H9 (cell line): Measurements from ENCODE around the gene PRKCA. TPM values are rescaled to one million over a fixed set of nuclear protein-coding genes. Genes with fewer than 3 reads are reported as not detected.

Source experiments
- DNase-seq: peaks from one replicate; pipeline ENCODE4 v3.0.0-alpha.2; 2017
- H2AFZ ChIP-seq: one replicate; pipeline ENCODE4 v1.6.1; 2013; ENCODE audit warnings: mild to moderate bottlenecking, low read length, control low read depth, moderate library complexity
- H2AK5ac ChIP-seq: 2 replicates; pipeline ENCODE4 v1.6.1; 2013; ENCODE audit warnings: low read length, control low read depth, mixed read lengths; ENCODE audit not compliant: insufficient read length
- H2BK120ac ChIP-seq: one replicate; pipeline ENCODE4 v1.6.1; 2013; ENCODE audit warnings: low read depth, mild to moderate bottlenecking, low read length, control low read depth, inconsistent platforms; ENCODE audit not compliant: poor library complexity, severe bottlenecking
- H2BK12ac ChIP-seq: 2 replicates; pipeline ENCODE4 v1.6.1; 2013; ENCODE audit warnings: low read length, control low read depth, mixed read lengths, low read depth; ENCODE audit not compliant: insufficient read length
- H2BK15ac ChIP-seq: 2 replicates; pipeline ENCODE4 v1.6.1; 2013; ENCODE audit warnings: low read depth, low read length, control low read depth
- H2BK20ac ChIP-seq: one replicate; pipeline ENCODE4 v1.6.1; 2013; ENCODE audit warnings: low read depth, mild to moderate bottlenecking, low read length, control low read depth, inconsistent platforms; ENCODE audit not compliant: poor library complexity, severe bottlenecking
- H2BK5ac ChIP-seq: 2 replicates; pipeline ENCODE4 v1.6.1; 2013; ENCODE audit warnings: low read length, control low read depth, mixed read lengths; ENCODE audit not compliant: insufficient read length
- H3K14ac ChIP-seq: 2 replicates; pipeline ENCODE4 v1.6.1; 2013; ENCODE audit warnings: low read length, control low read depth; ENCODE audit not compliant: insufficient read depth
- H3K18ac ChIP-seq: 2 replicates; pipeline ENCODE4 v1.6.1; 2013; ENCODE audit warnings: low read depth, mild to moderate bottlenecking, mixed read lengths, low read length, control low read depth; ENCODE audit not compliant: insufficient read length
- H3K23ac ChIP-seq: 2 replicates; pipeline ENCODE4 v1.6.1; 2013; ENCODE audit warnings: low read length, control low read depth, mixed read lengths, low read depth; ENCODE audit not compliant: insufficient read length
- H3K23me2 ChIP-seq: 2 replicates; pipeline ENCODE4 v1.6.1; 2013; ENCODE audit warnings: low read depth, mild to moderate bottlenecking, mixed read lengths, low read length, control low read depth; ENCODE audit not compliant: insufficient read length, poor library complexity, severe bottlenecking
- H3K27ac ChIP-seq: 2 replicates; pipeline ENCODE4 v1.5.1; 2013; ENCODE audit warnings: low read length, control low read depth, mixed read lengths, low read depth; ENCODE audit not compliant: insufficient read length
- H3K27me3 ChIP-seq: 2 replicates; pipeline ENCODE4 v1.6.1; 2013; ENCODE audit warnings: low read length, control low read depth, inconsistent platforms; ENCODE audit not compliant: insufficient read depth
- H3K4ac ChIP-seq: 2 replicates; pipeline ENCODE4 v1.6.1; 2013; ENCODE audit warnings: low read depth, mild to moderate bottlenecking, control low read depth, inconsistent platforms, low read length, moderate library complexity
- H3K4me1 ChIP-seq: 2 replicates; pipeline ENCODE4 v1.6.1; 2013; ENCODE audit warnings: low read length, control low read depth, inconsistent platforms; ENCODE audit not compliant: insufficient read depth
- H3K4me2 ChIP-seq: 2 replicates; pipeline ENCODE4 v1.6.1; 2013; ENCODE audit warnings: low read length, control low read depth, mixed read lengths; ENCODE audit not compliant: insufficient read length, insufficient read depth
- H3K56ac ChIP-seq: 2 replicates; pipeline ENCODE4 v1.6.1; 2013; ENCODE audit warnings: low read depth, mild to moderate bottlenecking, mixed read lengths, low read length, control low read depth; ENCODE audit not compliant: insufficient read length
- H3K79me1 ChIP-seq: 2 replicates; pipeline ENCODE4 v1.6.1; 2013; ENCODE audit warnings: low read depth, mild to moderate bottlenecking, moderate library complexity, low read length, control low read depth, inconsistent platforms; ENCODE audit not compliant: insufficient read depth, poor library complexity, severe bottlenecking
- H3K79me2 ChIP-seq: 2 replicates; pipeline ENCODE4 v1.6.1; 2013; ENCODE audit warnings: low read length, control low read depth, inconsistent platforms; ENCODE audit not compliant: insufficient read depth
- H3K9ac ChIP-seq: 2 replicates; pipeline ENCODE4 v1.6.1; 2013; ENCODE audit warnings: low read length, control low read depth, mixed read lengths; ENCODE audit not compliant: insufficient read length; ENCODE audit errors: extremely low read depth
- H3K9me3 ChIP-seq: one replicate; pipeline ENCODE4 v1.6.1; 2013; ENCODE audit warnings: low read depth, low read length, inconsistent platforms; ENCODE audit not compliant: control insufficient read depth
- H3T11ph ChIP-seq: one replicate; pipeline ENCODE4 v1.6.1; 2013; ENCODE audit warnings: mild to moderate bottlenecking, low read length, control low read depth, inconsistent platforms
- H4K20me1 ChIP-seq: one replicate; pipeline ENCODE4 v1.6.1; 2013; ENCODE audit not compliant: control insufficient read depth, insufficient read length, insufficient read depth
- H4K5ac ChIP-seq: 2 replicates; pipeline ENCODE4 v1.6.1; 2013; ENCODE audit warnings: low read depth, mild to moderate bottlenecking, mixed read lengths, low read length, control low read depth; ENCODE audit not compliant: insufficient read length
- H4K8ac ChIP-seq: replicated peaks from 2 replicates; pipeline ENCODE4 v1.6.1; 2013; ENCODE audit warnings: low read length, control low read depth, mixed read lengths, low read depth; ENCODE audit not compliant: insufficient read length
- H4K91ac ChIP-seq: 2 replicates; pipeline ENCODE4 v1.6.1; 2013; ENCODE audit warnings: low read depth, mild to moderate bottlenecking, moderate library complexity, mixed read lengths, low read length, control low read depth; ENCODE audit not compliant: insufficient read length
- H3K27ac Mint-ChIP-seq, 3 experiments: 2 replicates in 2 of 3; 3 replicates in 1 of 3; pipeline ENCODE4 v1.8.0; 2020 to 2021; ENCODE audit warnings: mixed read lengths in 3 of 3, mild to moderate bottlenecking in 1 of 3, moderate library complexity in 1 of 3
- H3K27me3 Mint-ChIP-seq: 2 replicates; pipeline ENCODE4 v1.8.0; 2021; ENCODE audit warnings: low read depth, mild to moderate bottlenecking, moderate library complexity, mixed read lengths
- H3K36me3 Mint-ChIP-seq, 3 experiments: 2 replicates in 2 of 3; 3 replicates in 1 of 3; pipeline ENCODE4 v1.8.0; 2020 to 2021; ENCODE audit warnings: low read depth in 3 of 3, mixed read lengths in 3 of 3; ENCODE audit not compliant: insufficient read depth in 1 of 3
- H3K4me1 Mint-ChIP-seq, 2 experiments: 2 replicates each; pipeline ENCODE4 v1.8.0; 2020; ENCODE audit warnings: mixed read lengths in 2 of 2
- H3K4me3 Mint-ChIP-seq, 2 experiments: 2 replicates in 1 of 2; 3 replicates in 1 of 2; pipeline ENCODE4 v1.8.0; 2020 to 2021; ENCODE audit warnings: mild to moderate bottlenecking in 2 of 2, mixed read lengths in 2 of 2, moderate library complexity in 1 of 2
- H3K9me3 Mint-ChIP-seq, 2 experiments: 2 replicates in 1 of 2; 3 replicates in 1 of 2; pipeline ENCODE4 v1.8.0; 2020; ENCODE audit warnings: mild to moderate bottlenecking in 2 of 2, mixed read lengths in 2 of 2, moderate library complexity in 1 of 2
- CTCF ChIP-seq: fragments of 200-600 bp; sonication (generic); conservative IDR thresholded peaks from 3 replicates; pipeline ENCODE4 v1.8.0; 2021; ENCODE audit warnings: antibody characterized with exemption, mild to moderate bottlenecking
- WGBS: extraction: QIAGEN DNeasy Blood & Tissue Kit; methylation state at CpG from one replicate; pipeline ENCODE4 v1.1.7; 2013; ENCODE audit warnings: missing lambda C conversion rate, low lambda C conversion rate, mixed read lengths; ENCODE audit not compliant: insufficient read length; ENCODE audit errors: extremely low coverage; 5-methylcytosine and 5-hydroxymethylcytosine counted together
- total RNA-seq: library from RNA; stranded (reverse); gene quantifications from 2 replicates; pipeline ENCODE4 v1.2.1, GENCODE V29; 2021

Gene PRKCA
- total RNA-seq, 1 experiment from 2014 or later, result 10.5 TPM

GRCh38 chr17:66577041-66577440, 274.6 kb downstream of the PRKCA start:
- H4K91ac ChIP-seq, result no peak overlapping the region
- Mint-ChIP-seq H3K4me1 (peaks cover 24 to 31% of the 10 kb centered on the region in 2 experiments), H3K27ac (no peak overlapping the region), H3K27me3 (no peaks in the 10 kb centered on the region), H3K9me3 (no peaks in the 10 kb centered on the region), H3K4me3 (no peak overlapping the region; a peak in 1 of 5 replicates), H3K36me3 (no peaks in the 10 kb centered on the region)
- DNase-seq, result peak; percentile 21
- no peak overlapping the region for H3K27ac ChIP-seq
- no peak overlapping the region for H2BK120ac ChIP-seq
- no CpG with 5 or more reads among the region's 8 CpGs for WGBS
- H3K18ac ChIP-seq, result no peak overlapping the region
- no peak for TF ChIP-seq CTCF
- no peak overlapping the region for H3K56ac ChIP-seq
- no peak overlapping the region for H4K8ac ChIP-seq
- no peak overlapping the region for H2AK5ac ChIP-seq
- H4K5ac ChIP-seq, result no peak overlapping the region
- H3K4me2 ChIP-seq, result no peak overlapping the region
- no peak overlapping the region for H3K23ac ChIP-seq
- H2BK12ac ChIP-seq, result no peak overlapping the region
- H2BK20ac ChIP-seq, result no peak overlapping the region
- H3T11ph ChIP-seq, result no peak overlapping the region
- H4K20me1 ChIP-seq, result no peaks in the 10 kb centered on the region
- H3K4me1 ChIP-seq, result peaks cover 2% of the 10 kb centered on the region; the same call in 1 of the 2 replicates
- no peaks in the 10 kb centered on the region for H3K79me1 ChIP-seq
- H3K27me3 ChIP-seq, result no peaks in the 10 kb centered on the region
- no peaks in the 10 kb centered on the region for H3K23me2 ChIP-seq
- H2AFZ ChIP-seq, result no peak overlapping the region
- H3K9ac ChIP-seq, result no peak overlapping the region
- H3K9me3 ChIP-seq, result no peaks in the 10 kb centered on the region
- H3K4ac ChIP-seq, result no peak overlapping the region
- no peak overlapping the region for H3K14ac ChIP-seq
- no peak overlapping the region for H2BK5ac ChIP-seq
- H2BK15ac ChIP-seq, result no peak overlapping the region
- no peaks in the 10 kb centered on the region for H3K79me2 ChIP-seq
